Right atrium auricular region (tissue), 2 donors: ENCODE data around the gene MYL12B. TPM values are rescaled to one million over a fixed set of nuclear protein-coding genes. Genes with fewer than 3 reads are reported as not detected.
A peak's percentile ranks its signal among the peaks of the same experiment; 100 is the strongest.

Experiments
- DNase-seq: peaks from one replicate; pipeline ENCODE4 v3.0.0-alpha.2; 2019; ENCODE audit warnings: low spot score
- H3K27ac ChIP-seq, 2 donors: fragments of 200-600 bp; sonication (generic); 1 replicate in 1 of 2; 2 replicates in 1 of 2; pipeline ENCODE4 v1.5.1; 2016 to 2019
- H3K27me3 ChIP-seq, 2 donors: fragments of 200-600 bp; sonication (generic); one replicate each; pipeline versions ENCODE4 v1.5.1 to v1.6.0; 2017 to 2019
- H3K36me3 ChIP-seq: fragments of 200-600 bp; sonication (generic); one replicate; pipeline ENCODE4 v1.5.1; 2016
- H3K4me1 ChIP-seq, 2 donors: fragments of 200-600 bp; sonication (generic); one replicate each; pipeline versions ENCODE4 v1.5.1 to v1.6.0; 2017 to 2019
- H3K4me3 ChIP-seq, 2 donors: fragments of 200-600 bp; sonication (generic); 1 replicate in 1 of 2; 2 replicates in 1 of 2; pipeline ENCODE4 v1.5.1; 2017 to 2019; ENCODE audit warnings: mild to moderate bottlenecking in 1 of 2, moderate library complexity in 1 of 2
- H3K9me3 ChIP-seq, 2 donors: fragments of 200-600 bp; sonication (generic); one replicate each; pipeline ENCODE4 v1.5.1; 2019
- total RNA-seq, 2 donors: library from RNA; depleted of rRNA; stranded (reverse); fragments of >200 nt; gene quantifications; one replicate each; pipeline ENCODE4 v1.1.0, GENCODE V29; 2016
- TF ChIP-seq, protein P1 (sequence below), 2 donors: fragments of 200-600 bp; sonication (generic); IDR thresholded peaks; one replicate each; pipeline ENCODE4 v1.5.1; 2019; ENCODE audit warnings: antibody characterized with exemption in 2 of 2

The MYL12B gene
- total RNA-seq, 2 donors from 2014 or later = 180 to 231 TPM

GRCh38 chr18:3245185-3245564 is 16.8 kb upstream of the MYL12B start:
- TF ChIP-seq, protein P1, sequence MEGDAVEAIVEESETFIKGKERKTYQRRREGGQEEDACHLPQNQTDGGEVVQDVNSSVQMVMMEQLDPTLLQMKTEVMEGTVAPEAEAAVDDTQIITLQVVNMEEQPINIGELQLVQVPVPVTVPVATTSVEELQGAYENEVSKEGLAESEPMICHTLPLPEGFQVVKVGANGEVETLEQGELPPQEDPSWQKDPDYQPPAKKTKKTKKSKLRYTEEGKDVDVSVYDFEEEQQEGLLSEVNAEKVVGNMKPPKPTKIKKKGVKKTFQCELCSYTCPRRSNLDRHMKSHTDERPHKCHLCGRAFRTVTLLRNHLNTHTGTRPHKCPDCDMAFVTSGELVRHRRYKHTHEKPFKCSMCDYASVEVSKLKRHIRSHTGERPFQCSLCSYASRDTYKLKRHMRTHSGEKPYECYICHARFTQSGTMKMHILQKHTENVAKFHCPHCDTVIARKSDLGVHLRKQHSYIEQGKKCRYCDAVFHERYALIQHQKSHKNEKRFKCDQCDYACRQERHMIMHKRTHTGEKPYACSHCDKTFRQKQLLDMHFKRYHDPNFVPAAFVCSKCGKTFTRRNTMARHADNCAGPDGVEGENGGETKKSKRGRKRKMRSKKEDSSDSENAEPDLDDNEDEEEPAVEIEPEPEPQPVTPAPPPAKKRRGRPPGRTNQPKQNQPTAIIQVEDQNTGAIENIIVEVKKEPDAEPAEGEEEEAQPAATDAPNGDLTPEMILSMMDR (IDR thresholded peaks at IDR 0.05) = no peak
- Histone ChIP-seq H3K36me3 (peaks cover 22% of the 10 kb centered on the region), H3K27me3 (no peaks in the 10 kb centered on the region), H3K27ac (peak overlapping the region; percentile 99 to 100), H3K4me3 (peak overlapping the region; percentile 88 to 99), H3K9me3 (no peaks in the 10 kb centered on the region), H3K4me1 (peaks cover 0 to 39% of the 10 kb centered on the region in 2 donors)
- DNase-seq = no peak

DNA sequence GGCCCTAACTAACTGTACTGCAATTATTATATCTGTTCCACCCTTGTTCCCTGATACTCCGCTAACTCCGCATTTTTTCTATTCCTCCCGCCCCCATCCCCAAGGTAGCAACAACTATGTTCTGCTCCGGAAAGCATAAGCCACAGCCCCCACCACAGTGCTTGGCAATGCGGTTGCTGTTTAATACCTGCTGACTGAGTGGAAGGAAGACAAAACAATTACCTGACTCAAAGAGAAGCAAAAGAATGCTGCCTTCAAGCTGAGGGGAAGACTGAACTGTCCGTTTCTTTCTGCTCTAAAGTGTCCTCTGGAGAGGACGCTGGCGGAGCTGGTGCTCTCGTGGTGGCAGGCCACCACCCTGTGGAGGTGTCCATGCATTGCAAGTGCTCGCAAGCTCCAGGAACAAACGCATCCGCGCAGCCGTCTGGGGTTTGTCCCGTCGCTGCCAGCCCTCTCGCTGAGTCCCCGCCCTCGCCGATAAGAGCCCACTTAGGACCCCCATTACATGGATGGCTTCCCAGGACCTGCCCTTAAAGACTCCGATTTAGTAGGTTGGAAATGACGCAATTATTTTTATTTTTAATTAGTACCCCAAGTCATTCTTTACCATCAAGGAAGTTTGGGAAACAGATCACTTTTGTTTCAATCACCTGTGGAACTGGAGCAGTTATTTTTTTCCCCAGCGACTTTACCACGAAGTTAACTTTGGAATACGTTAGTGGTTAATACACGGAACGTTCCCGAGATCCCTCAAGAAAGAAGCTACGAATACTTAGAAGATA is 15.9 kb upstream of the MYL12B start:
- Histone ChIP-seq H3K27ac (peak overlapping the region; percentile 99 to 100), H3K4me1 (peaks cover 0 to 47% of the 10 kb centered on the region in 2 donors), H3K9me3 (no peaks in the 10 kb centered on the region), H3K4me3 (peak overlapping the region; percentile 88 to 99), H3K27me3 (no peaks in the 10 kb centered on the region), H3K36me3 (peaks cover 24% of the 10 kb centered on the region)
- TF ChIP-seq, protein P1 (IDR thresholded peaks at IDR 0.05) = peak; percentile 95 to 98
- peak; percentile 94 for DNase-seq

GRCh38 chr18:3246635-3247239 is 15.2 kb upstream of the MYL12B start:
- DNase-seq = no peak
- H3K9me3 ChIP-seq = no peaks in the 10 kb centered on the region
- peak overlapping the region; percentile 99 to 100 for H3K27ac ChIP-seq
- TF ChIP-seq, protein P1 (IDR thresholded peaks at IDR 0.05) = no peak
- peak overlapping the region; percentile 88 to 99 for H3K4me3 ChIP-seq
- no peaks in the 10 kb centered on the region for H3K27me3 ChIP-seq
- peaks cover 24% of the 10 kb centered on the region for H3K36me3 ChIP-seq
- peaks cover 0 to 54% of the 10 kb centered on the region in 2 donors for H3K4me1 ChIP-seq

- peaks cover 24% of the 10 kb centered on the region for H3K36me3 ChIP-seq
- TF ChIP-seq, protein P1 (IDR thresholded peaks at IDR 0.05) = no peak
- H3K4me1 ChIP-seq = peaks cover 0 to 56% of the 10 kb centered on the region in 2 donors
- H3K27ac ChIP-seq = peak within 1 kb of the TSS; percentile 99 to 100
- no peaks in the 10 kb centered on the region for H3K9me3 ChIP-seq
- peak; percentile 99 for DNase-seq
- no peaks in the 10 kb centered on the region for H3K27me3 ChIP-seq
- peak within 1 kb of the TSS; percentile 88 to 99 for H3K4me3 ChIP-seq
Measured at GRCh38 chr18:3247240-3248061, 14.5 kb upstream of the MYL12B start, which contains the start of gene MYL12A. MYL12A (plus strand) TSS chr18:3247801; CDS start chr18:3253248, 5,447 bp downstream.

- no peaks in the 10 kb centered on the region for H3K9me3 ChIP-seq
- TF ChIP-seq, protein P1 (IDR thresholded peaks at IDR 0.05) = no peak
- DNase-seq = no peak
- peak overlapping the region; percentile 99 to 100 for H3K27ac ChIP-seq
- H3K4me1 ChIP-seq = peaks cover 0 to 62% of the 10 kb centered on the region in 2 donors
- peak overlapping the region; percentile 88 to 99 for H3K4me3 ChIP-seq
- no peaks in the 10 kb centered on the region for H3K27me3 ChIP-seq
- H3K36me3 ChIP-seq = peaks cover 29% of the 10 kb centered on the region
Measured at GRCh38 chr18:3248062-3248657, 13.8 kb upstream of the MYL12B start.
